Thymus (tissue), 11 donors: ENCODE measurements around the gene CCDC197. TPM values are rescaled to one million over a fixed set of nuclear protein-coding genes. Genes with fewer than 3 reads are reported as not detected.

Experiments
- DNase-seq, 9 donors: peaks; one replicate each; pipeline ENCODE4 v3.0.0-alpha.2; 2013; ENCODE audit warnings: low spot score in 9 of 9, low read depth in 6 of 9, missing footprints in 1 of 9
- H3K27ac ChIP-seq, 2 donors: one replicate each; pipeline ENCODE4 v1.5.1; 2013; ENCODE audit warnings: control low read depth in 1 of 2, low read depth in 1 of 2, low read length in 1 of 2, mild to moderate bottlenecking in 1 of 2, moderate library complexity in 1 of 2
- H3K27me3 ChIP-seq, 2 donors: one replicate each; pipeline ENCODE4 v1.5.1; 2013; ENCODE audit warnings: low read length in 1 of 2; ENCODE audit not compliant: control insufficient read depth in 2 of 2, insufficient read depth in 1 of 2
- H3K36me3 ChIP-seq, 2 donors: one replicate each; pipeline ENCODE4 v1.5.1; 2013; ENCODE audit warnings: low read length in 1 of 2, mild to moderate bottlenecking in 1 of 2, moderate library complexity in 1 of 2; ENCODE audit not compliant: control insufficient read depth in 2 of 2, insufficient read depth in 2 of 2
- H3K4me1 ChIP-seq, 2 donors: one replicate each; pipeline ENCODE4 v1.5.1; 2013; ENCODE audit warnings: low read length in 2 of 2; ENCODE audit not compliant: control insufficient read depth in 2 of 2, insufficient read depth in 2 of 2
- H3K4me3 ChIP-seq, 2 donors: one replicate each; pipeline ENCODE4 v1.5.1; 2013; ENCODE audit warnings: low read length in 2 of 2, control low read depth in 1 of 2, mild to moderate bottlenecking in 1 of 2
- H3K9me3 ChIP-seq, 2 donors: one replicate each; pipeline ENCODE4 v1.5.1; 2013; ENCODE audit warnings: low read length in 1 of 2, mild to moderate bottlenecking in 1 of 2; ENCODE audit not compliant: control insufficient read depth in 2 of 2, insufficient read depth in 1 of 2
- WGBS: extraction: QIAGEN DNeasy Blood & Tissue Kit; methylation state at CpG from one replicate; pipeline ENCODE4 v1.1.7; 2013; 5-methylcytosine and 5-hydroxymethylcytosine counted together
- polyA plus RNA-seq: library from polyadenylated mRNA; stranded (reverse); fragments of 200-250 nt; gene quantifications from one replicate; pipeline ENCODE4 v1.2.3, GENCODE V29; 2013
- total RNA-seq: library from RNA; stranded (reverse); fragments of 120-200 nt; gene quantifications from one replicate; pipeline ENCODE4 v1.2.4, GENCODE V29; 2013
- donor health status: healthy.

The CCDC197 gene
- total and polyA plus RNA-seq, 2 donors = not detected

- Histone ChIP-seq H3K27me3 (no peaks in the 10 kb centered on the region), H3K36me3 (peaks cover 60 to 81% of the 10 kb centered on the region in 2 donors), H3K4me3 (no peak overlapping the region), H3K9me3 (no peaks in the 10 kb centered on the region), H3K27ac (no peak overlapping the region), H3K4me1 (peaks cover 0 to under 1% of the 10 kb centered on the region in 2 donors)
- no peak for DNase-seq
- WGBS = 97% methylated on average over 3 of the region's 3 CpGs
Observed at GRCh38 chr14:94047581-94047980, 50.5 kb downstream of the CCDC197 start.

- Histone ChIP-seq H3K36me3 (peaks cover 70 to 90% of the 10 kb centered on the region in 2 donors), H3K27me3 (no peaks in the 10 kb centered on the region), H3K27ac (no peak overlapping the region), H3K4me3 (no peak overlapping the region), H3K9me3 (no peaks in the 10 kb centered on the region), H3K4me1 (peaks cover 0 to 2% of the 10 kb centered on the region in 2 donors)
- 97% methylated on average over 10 of the region's 10 CpGs for WGBS
- no peak for DNase-seq
Observed at GRCh38 chr14:94048691-94049624, 51.9 kb downstream of the CCDC197 start.

GRCh38 chr14:94049625-94050023 is 52.5 kb downstream of the CCDC197 start:
- H3K4me1 ChIP-seq = peaks cover 0 to 2% of the 10 kb centered on the region in 2 donors
- DNase-seq = no peak
- H3K4me3 ChIP-seq = no peak overlapping the region
- no peaks in the 10 kb centered on the region for H3K9me3 ChIP-seq
- whole genome bisulfite sequencing = 50% methylated on average over 2 of the region's 2 CpGs
- H3K36me3 ChIP-seq = peaks cover 77 to 91% of the 10 kb centered on the region in 2 donors
- no peak overlapping the region for H3K27ac ChIP-seq
- H3K27me3 ChIP-seq = no peaks in the 10 kb centered on the region

- H3K9me3 ChIP-seq = no peaks in the 10 kb centered on the region
- WGBS = 96% methylated on average over 6 of the region's 6 CpGs
- DNase-seq = no peak
- H3K27me3 ChIP-seq = no peaks in the 10 kb centered on the region
- peaks cover 0 to 2% of the 10 kb centered on the region in 2 donors for H3K4me1 ChIP-seq
- no peak overlapping the region for H3K27ac ChIP-seq
- H3K4me3 ChIP-seq = no peak overlapping the region
- peaks cover 84 to 93% of the 10 kb centered on the region in 2 donors for H3K36me3 ChIP-seq
Observed at GRCh38 chr14:94050231-94050880, 53.3 kb downstream of the CCDC197 start.

- Histone ChIP-seq H3K9me3 (no peaks in the 10 kb centered on the region), H3K4me3 (no peak overlapping the region), H3K4me1 (peaks cover 0 to 2% of the 10 kb centered on the region in 2 donors), H3K27me3 (no peaks in the 10 kb centered on the region), H3K36me3 (peaks cover 88 to 92% of the 10 kb centered on the region in 2 donors), H3K27ac (no peak overlapping the region)
- 92% methylated on average over 9 of the region's 9 CpGs for WGBS
- no peak for DNase-seq
Observed at GRCh38 chr14:94051115-94051514, 54.0 kb downstream of the CCDC197 start.

GRCh38 chr14:94051779-94052178 is 54.7 kb downstream of the CCDC197 start:
- no peaks in the 10 kb centered on the region for H3K27me3 ChIP-seq
- no peak for DNase-seq
- H3K36me3 ChIP-seq = peaks cover 88 to 92% of the 10 kb centered on the region in 2 donors
- H3K9me3 ChIP-seq = no peaks in the 10 kb centered on the region
- peaks cover 0 to 2% of the 10 kb centered on the region in 2 donors for H3K4me1 ChIP-seq
- H3K4me3 ChIP-seq = no peak overlapping the region
- no peak overlapping the region for H3K27ac ChIP-seq
- WGBS = 95% methylated on average over 3 of the region's 3 CpGs

- Histone ChIP-seq H3K27me3 (no peaks in the 10 kb centered on the region), H3K27ac (no peak overlapping the region), H3K9me3 (no peaks in the 10 kb centered on the region), H3K36me3 (peaks cover 87 to 92% of the 10 kb centered on the region in 2 donors), H3K4me3 (no peak overlapping the region), H3K4me1 (peaks cover 0 to 2% of the 10 kb centered on the region in 2 donors)
- DNase-seq = no peak
- WGBS = 92% methylated on average over 1 of the region's 1 CpG
Observed at GRCh38 chr14:94052199-94052598, 55.1 kb downstream of the CCDC197 start.

GRCh38 chr14:94052662-94053061 is 55.6 kb downstream of the CCDC197 start:
- no peaks in the 10 kb centered on the region for H3K9me3 ChIP-seq
- H3K36me3 ChIP-seq = peaks cover 82 to 90% of the 10 kb centered on the region in 2 donors
- DNase-seq = no peak
- WGBS = 99% methylated on average over 4 of the region's 4 CpGs
- H3K4me3 ChIP-seq = no peak overlapping the region
- no peak overlapping the region for H3K27ac ChIP-seq
- no peaks in the 10 kb centered on the region for H3K27me3 ChIP-seq
- peaks cover 0 to 2% of the 10 kb centered on the region in 2 donors for H3K4me1 ChIP-seq

- whole genome bisulfite sequencing = 100% methylated on average over 1 of the region's 1 CpG
- DNase-seq = no peak
- peaks cover 0 to 2% of the 10 kb centered on the region in 2 donors for H3K4me1 ChIP-seq
Observed at GRCh38 chr14:94054401-94054800, 57.3 kb downstream of the CCDC197 start.

More at GRCh38 chr14:94054401-94054800, 57.3 kb downstream of the CCDC197 start:
- Histone ChIP-seq H3K27ac (no peak overlapping the region), H3K27me3 (no peaks in the 10 kb centered on the region), H3K36me3 (peaks cover 79 to 89% of the 10 kb centered on the region in 2 donors), H3K9me3 (no peaks in the 10 kb centered on the region), H3K4me3 (no peak overlapping the region)
